Suprapubic skin (tissue), 4 donors: ENCODE measurements around the gene TPSB2.
"Not testable (repeated sequence)": the region's sequence is repeated elsewhere in the genome, so short reads cannot be mapped to it uniquely, and the experiment has no call there.

Source experiments
- POLR2A ChIP-seq, 2 donors: fragments of 450-650 bp; IDR thresholded peaks; one replicate each; pipeline ENCODE4 v1.6.1; 2017; ENCODE audit warnings: antibody characterized with exemption in 2 of 2, mild to moderate bottlenecking in 2 of 2, moderate library complexity in 2 of 2
- POLR2AphosphoS5 ChIP-seq, 3 donors: sonication (generic); formaldehyde crosslinking; IDR thresholded peaks; one replicate each; pipeline ENCODE4 v1.6.1; 2017; ENCODE audit warnings: antibody characterized with exemption in 3 of 3
- TF ChIP-seq, protein P1 (sequence below), 2 donors: fragments of 200-600 bp in 1 of 2; fragments of 450-650 bp in 1 of 2; sonication (generic) in 1 of 2; IDR thresholded peaks; one replicate each; pipeline ENCODE4 v1.5.1; 2016 to 2019; ENCODE audit warnings: antibody characterized with exemption in 2 of 2, mild to moderate bottlenecking in 1 of 2, moderate library complexity in 1 of 2

DNA sequence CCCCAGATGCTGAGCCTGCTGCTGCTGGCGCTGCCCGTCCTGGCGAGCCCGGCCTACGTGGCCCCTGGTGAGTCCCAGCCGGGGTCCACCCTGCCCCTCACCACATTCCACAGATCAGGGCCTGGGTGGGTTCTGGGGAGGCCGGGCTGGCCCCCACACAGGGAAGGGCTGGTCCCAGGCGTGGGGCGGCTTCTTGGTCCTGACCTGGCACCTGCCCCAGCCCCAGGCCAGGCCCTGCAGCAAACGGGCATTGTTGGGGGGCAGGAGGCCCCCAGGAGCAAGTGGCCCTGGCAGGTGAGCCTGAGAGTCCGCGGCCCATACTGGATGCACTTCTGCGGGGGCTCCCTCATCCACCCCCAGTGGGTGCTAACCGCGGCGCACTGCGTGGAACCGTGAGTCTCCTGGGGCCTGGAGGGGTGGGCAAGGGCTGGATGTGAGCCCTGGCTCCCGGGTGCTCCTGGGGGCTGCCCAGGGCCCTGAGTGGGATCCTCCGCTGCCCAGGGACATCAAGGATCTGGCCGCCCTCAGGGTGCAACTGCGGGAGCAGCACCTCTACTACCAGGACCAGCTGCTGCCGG, 26.4 kb upstream of the TPSB2 start:
- TF ChIP-seq, protein P1, sequence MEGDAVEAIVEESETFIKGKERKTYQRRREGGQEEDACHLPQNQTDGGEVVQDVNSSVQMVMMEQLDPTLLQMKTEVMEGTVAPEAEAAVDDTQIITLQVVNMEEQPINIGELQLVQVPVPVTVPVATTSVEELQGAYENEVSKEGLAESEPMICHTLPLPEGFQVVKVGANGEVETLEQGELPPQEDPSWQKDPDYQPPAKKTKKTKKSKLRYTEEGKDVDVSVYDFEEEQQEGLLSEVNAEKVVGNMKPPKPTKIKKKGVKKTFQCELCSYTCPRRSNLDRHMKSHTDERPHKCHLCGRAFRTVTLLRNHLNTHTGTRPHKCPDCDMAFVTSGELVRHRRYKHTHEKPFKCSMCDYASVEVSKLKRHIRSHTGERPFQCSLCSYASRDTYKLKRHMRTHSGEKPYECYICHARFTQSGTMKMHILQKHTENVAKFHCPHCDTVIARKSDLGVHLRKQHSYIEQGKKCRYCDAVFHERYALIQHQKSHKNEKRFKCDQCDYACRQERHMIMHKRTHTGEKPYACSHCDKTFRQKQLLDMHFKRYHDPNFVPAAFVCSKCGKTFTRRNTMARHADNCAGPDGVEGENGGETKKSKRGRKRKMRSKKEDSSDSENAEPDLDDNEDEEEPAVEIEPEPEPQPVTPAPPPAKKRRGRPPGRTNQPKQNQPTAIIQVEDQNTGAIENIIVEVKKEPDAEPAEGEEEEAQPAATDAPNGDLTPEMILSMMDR (IDR thresholded peaks at IDR 0.05) = not testable (repeated sequence)
- not testable (repeated sequence) for TF ChIP-seq POLR2A, POLR2AphosphoS5 (IDR thresholded peaks at IDR 0.05)
